ENCODE results near the gene RERE.

- TF ChIP-seq REST (IDR thresholded peaks at IDR 0.05; ENCODE audit: low read depth) (no peak), RAD21 (IDR thresholded peaks at IDR 0.05; ENCODE audit: low read depth) (no peak), EP300 (IDR thresholded peaks at IDR 0.05; ENCODE audit: borderline replicate concordance) (no peak), MAX (IDR thresholded peaks at IDR 0.05) (no peak), CREB1 (IDR thresholded peaks at IDR 0.05; ENCODE audit: low read depth) (no peak), YY1 (IDR thresholded peaks at IDR 0.05; ENCODE audit: low read depth) (no peak), TAF1 (IDR thresholded peaks at IDR 0.05; ENCODE audit: low read depth) (no peak)
Measured at GRCh38 chr1:8569242-8569641, 248.2 kb downstream of the RERE start.

All from Ishikawa (cell line).